Kidney (tissue), 14 donors: ENCODE data around the gene CCDC137. TPM values are rescaled to one million over a fixed set of nuclear protein-coding genes. Genes with fewer than 3 reads are reported as not detected.
A peak's percentile ranks its signal among the peaks of the same experiment; 100 is the strongest.

Experiments
- DNase-seq, 5 donors: peaks; one replicate each; pipeline ENCODE4 v3.0.0-alpha.2; 2013 to 2020
- FAIRE-seq: peaks from 2 replicates; lab custom pipeline; 2012; peaks lifted over from hg19 to GRCh38; lab: Jason Lieb, UNC
- H3K27ac ChIP-seq, 2 donors: one replicate each; pipeline ENCODE4 v1.7.0; 2013; ENCODE audit warnings: low read depth in 2 of 2, low read length in 2 of 2, inconsistent platforms in 1 of 2
- H3K27me3 ChIP-seq: one replicate; pipeline ENCODE4 v1.7.1; 2013; ENCODE audit warnings: low read length, inconsistent platforms; ENCODE audit not compliant: control insufficient read depth, insufficient read depth
- H3K36me3 ChIP-seq, 3 donors: one replicate each; pipeline versions ENCODE4 v1.7.0 to v1.7.1; 2013; ENCODE audit warnings: low read length in 3 of 3, control low read depth in 1 of 3, inconsistent platforms in 1 of 3; ENCODE audit not compliant: insufficient read depth in 3 of 3, control insufficient read depth in 2 of 3
- H3K4me1 ChIP-seq, 3 donors: one replicate each; pipeline versions ENCODE4 v1.7.0 to v1.7.1; 2013; ENCODE audit warnings: low read length in 3 of 3, inconsistent platforms in 1 of 3, low read depth in 1 of 3; ENCODE audit not compliant: control insufficient read depth in 2 of 3, insufficient read depth in 2 of 3
- H3K4me3 ChIP-seq, 3 donors: one replicate each; pipeline versions ENCODE4 v1.7.0 to v1.8.1; 2013; ENCODE audit warnings: low read length in 3 of 3, control low read depth in 1 of 3, inconsistent platforms in 1 of 3
- H3K9ac ChIP-seq, 3 donors: one replicate each; pipeline versions ENCODE4 v1.7.0 to v1.7.1; 2013; ENCODE audit warnings: low read length in 3 of 3, control low read depth in 1 of 3, inconsistent platforms in 1 of 3
- H3K9me3 ChIP-seq, 3 donors: one replicate each; pipeline versions ENCODE4 v1.7.0 to v1.7.1; 2013; ENCODE audit warnings: low read length in 3 of 3, control low read depth in 1 of 3, inconsistent platforms in 1 of 3; ENCODE audit not compliant: control insufficient read depth in 2 of 3, insufficient read depth in 1 of 3
- CTCF ChIP-seq: IDR thresholded peaks from 3 replicates; pipeline ENCODE4 v1.5.1; 2012; ENCODE audit warnings: mild to moderate bottlenecking, moderate library complexity, borderline replicate concordance; ENCODE audit not compliant: insufficient read depth; ENCODE audit errors: extremely low read depth
- intact Hi-C: fragments of 100-400 bp; cut with DNase I; formaldehyde crosslinking; loops from one replicate; pipeline ENCODE4 v1.11.1; 2022
- polyA plus RNA-seq: library from polyadenylated mRNA; stranded (reverse); fragments of 350-450 nt; fragmentation: Illumina TruSeq; extraction: RNeasy Lipid Tissue Mini Kit (QIAGEN cat#74804); gene quantifications from one replicate; pipeline ENCODE4 v1.2.3, GENCODE V29; 2014; ENCODE audit warnings: low read depth, low replicate concordance; ENCODE audit not compliant: insufficient read depth
- total RNA-seq: library from RNA; stranded (reverse); fragmentation: NEBNext Ultra II Directional; extraction: Animal tissue kit (Norgen Biotek cat#: 25700); gene quantifications from one replicate; pipeline ENCODE4 v1.2.1, GENCODE V29; 2021
- donor health status: control.
- donor health status: control.
- donor health status: control.
- donor health status: control.
- donor health status: control.
- donor health status: DM: yes; HTN: yes; CAD: no.
- donor health status: Normal renal cell carcinoma (clear cell type).

The CCDC137 gene
- total and polyA plus RNA-seq, 2 donors from 2014 or later, result 14.7 to 18.8 TPM

- no peak overlapping the region for H3K9ac ChIP-seq
- no peak for DNase-seq
- no peak overlapping the region for H3K27ac ChIP-seq
- H3K4me1 ChIP-seq, result no peaks in the 10 kb centered on the region
- intact Hi-C loops, result no loop called here
- H3K27me3 ChIP-seq, result peaks cover 11% of the 10 kb centered on the region
- no peak for FAIRE-seq
- peaks cover 0 to 1% (median 0%) of the 10 kb centered on the region in 3 donors for H3K9me3 ChIP-seq
- no peak overlapping the region for H3K4me3 ChIP-seq
- no peaks in the 10 kb centered on the region for H3K36me3 ChIP-seq
- no peak for TF ChIP-seq CTCF
Measured at GRCh38 chr17:81650951-81651350, 15.6 kb upstream of the CCDC137 start.

- H3K36me3 ChIP-seq, result no peaks in the 10 kb centered on the region
- peaks cover 11% of the 10 kb centered on the region for H3K27me3 ChIP-seq
- H3K4me3 ChIP-seq, result no peak overlapping the region
- peaks cover 0 to 1% (median 0%) of the 10 kb centered on the region in 3 donors for H3K9me3 ChIP-seq
- H3K4me1 ChIP-seq, result no peaks in the 10 kb centered on the region
- TF ChIP-seq CTCF, result no peak
- intact Hi-C loops, result no loop called here
- no peak overlapping the region for H3K27ac ChIP-seq
- DNase-seq (no peak), FAIRE-seq (no peak)
- no peak overlapping the region for H3K9ac ChIP-seq
Measured at GRCh38 chr17:81651692-81652091, 14.8 kb upstream of the CCDC137 start.

DNA sequence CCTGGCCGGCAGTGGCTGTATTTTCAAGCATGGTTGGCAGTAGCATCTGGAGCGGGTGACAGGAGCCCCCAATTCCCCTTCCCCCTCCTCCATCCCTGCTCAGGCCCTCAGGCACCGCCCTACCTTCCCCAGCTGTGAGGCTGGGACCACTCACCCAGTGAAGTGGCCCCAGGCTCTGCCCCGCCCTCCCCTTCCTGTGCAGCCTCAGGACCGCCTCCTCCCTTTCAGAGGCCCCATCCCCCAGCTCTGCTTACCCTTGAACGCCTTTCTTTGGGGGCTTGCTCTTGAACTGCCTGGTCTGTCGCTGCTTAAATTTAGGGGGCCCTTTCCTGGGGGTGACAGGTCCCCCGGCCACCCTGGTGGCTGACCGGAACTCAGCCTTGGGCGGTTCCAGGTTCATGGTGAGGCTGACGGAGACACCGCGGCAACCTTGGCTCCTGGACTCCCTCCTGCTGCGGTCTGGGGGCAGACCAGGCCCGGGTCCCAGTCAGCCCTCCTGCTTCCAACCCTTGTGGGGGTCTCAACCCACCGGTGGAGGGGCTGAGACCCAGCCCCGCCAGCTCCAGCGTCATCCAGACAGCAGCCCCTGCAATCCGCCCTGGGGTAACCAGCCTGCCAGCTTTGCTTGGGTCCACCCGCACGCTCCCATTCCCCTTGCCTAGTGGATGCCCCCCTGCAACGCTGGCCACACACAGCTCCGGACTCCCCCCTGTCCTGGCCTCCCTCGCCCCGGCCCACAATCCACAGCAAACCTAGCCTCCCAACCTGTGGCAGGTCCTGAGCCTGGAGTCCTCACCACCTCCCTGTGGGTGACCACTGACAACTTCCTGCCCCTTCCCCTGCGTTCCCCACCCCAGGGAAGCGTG is 13.4 kb upstream of the CCDC137 start:
- peaks cover 0 to 1% (median 0%) of the 10 kb centered on the region in 3 donors for H3K9me3 ChIP-seq
- H3K36me3 ChIP-seq, result no peaks in the 10 kb centered on the region
- intact Hi-C loops, result no loop called here
- no peak overlapping the region for H3K27ac ChIP-seq
- DNase-seq, result peak in 4 of 5 donors; percentile 58 to 79 (median 71)
- no peak for FAIRE-seq
- no peak for TF ChIP-seq CTCF
- peaks cover 0 to 2% (median 0%) of the 10 kb centered on the region in 3 donors for H3K4me1 ChIP-seq
- peaks cover 6% of the 10 kb centered on the region for H3K27me3 ChIP-seq
- no peak overlapping the region for H3K9ac ChIP-seq
- H3K4me3 ChIP-seq, result no peak overlapping the region
